GM21526 (cell line): Measurements from ENCODE around the gene ZDHHC6.
"Not testable (repeated sequence)": the region's sequence is repeated elsewhere in the genome, so short reads cannot be mapped to it uniquely, and the experiment has no call there.

ENCODE experiments used
- ATAC-seq: cut with Tn5 transposase; IDR thresholded peaks from one replicate; pipeline ENCODE4 v1.9.1; 2021; ENCODE audit warnings: moderate library complexity; ENCODE audit not compliant: unreplicated experiment, low FRiP score

ZDHHC6 gene

DNA sequence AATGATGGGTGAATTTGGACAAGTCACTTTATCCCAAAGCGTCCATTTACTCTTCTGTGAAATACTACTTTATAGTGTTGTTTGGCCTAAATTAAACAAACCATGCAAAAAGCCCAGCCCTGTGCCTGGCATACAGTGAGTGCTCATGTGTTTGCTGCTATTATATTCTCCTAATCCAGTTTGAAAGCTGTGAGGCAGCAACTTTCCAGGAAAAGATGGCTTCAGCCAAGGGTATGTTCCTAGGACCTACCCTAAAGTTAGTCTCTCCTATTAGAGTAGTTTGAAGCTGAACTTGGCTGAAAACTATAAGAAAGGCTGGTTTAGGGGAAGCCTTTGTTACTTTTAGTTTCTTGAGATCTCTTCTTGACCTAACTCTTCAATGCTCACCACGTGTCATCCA is 52.9 kb downstream of the ZDHHC6 start:
- no peak for ATAC-seq

- no peak for ATAC-seq
Measured at GRCh38 chr10:112393341-112393740, 53.4 kb downstream of the ZDHHC6 start.

DNA sequence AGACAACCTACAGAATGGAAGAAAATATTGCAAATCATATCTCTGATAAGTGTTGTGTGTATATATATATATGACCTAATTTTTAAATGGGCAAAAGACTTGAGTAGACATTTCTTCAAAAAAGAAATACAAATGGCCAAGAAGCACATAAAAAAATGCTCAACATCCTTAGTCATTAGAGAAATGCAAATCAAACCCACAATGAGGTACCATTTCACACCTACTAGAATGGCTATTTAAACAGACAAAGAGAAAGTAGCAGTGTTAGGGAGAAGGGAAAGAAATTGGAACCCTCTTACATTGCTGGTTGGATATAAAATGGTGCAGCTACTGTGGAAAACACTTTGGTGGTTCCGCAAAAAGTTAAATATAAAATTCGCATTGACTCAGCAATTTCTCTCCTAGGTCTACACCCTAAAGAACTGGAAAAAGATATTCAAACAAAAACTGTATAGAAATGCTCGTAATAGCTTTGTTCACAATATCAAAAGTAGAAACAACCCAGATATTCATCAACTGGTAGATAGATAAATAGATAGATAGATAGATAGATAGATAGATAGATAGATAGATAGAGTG is 56.5 kb downstream of the ZDHHC6 start:
- ATAC-seq, result no peak

- peak; percentile 68 for ATAC-seq
Measured at GRCh38 chr10:112389271-112389822, 57.4 kb downstream of the ZDHHC6 start.

GRCh38 chr10:112388548-112388947 is 58.2 kb downstream of the ZDHHC6 start:
- no peak for ATAC-seq

DNA sequence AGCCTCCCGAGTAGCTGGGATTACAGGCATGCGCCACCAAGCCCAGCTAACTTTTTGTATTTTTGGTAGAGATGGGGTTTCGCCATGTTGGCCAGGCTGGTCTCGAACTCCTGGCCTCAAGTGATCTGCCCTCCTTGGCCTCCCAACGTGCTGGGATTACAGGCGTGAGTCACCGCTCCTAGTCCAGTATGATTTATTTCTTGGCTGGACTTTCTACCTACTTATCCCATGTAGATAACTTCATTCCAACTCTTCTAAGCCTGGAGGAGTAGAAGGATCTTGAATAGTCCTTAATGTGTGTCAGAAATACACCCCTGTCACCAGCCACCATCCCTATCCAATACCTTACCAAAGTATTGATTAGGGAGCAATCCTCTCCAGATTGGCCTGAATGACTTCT is 58.7 kb downstream of the ZDHHC6 start:
- not testable (repeated sequence) for ATAC-seq

- ATAC-seq, result no peak
Measured at GRCh38 chr10:112385201-112385600, 61.5 kb downstream of the ZDHHC6 start.

DNA sequence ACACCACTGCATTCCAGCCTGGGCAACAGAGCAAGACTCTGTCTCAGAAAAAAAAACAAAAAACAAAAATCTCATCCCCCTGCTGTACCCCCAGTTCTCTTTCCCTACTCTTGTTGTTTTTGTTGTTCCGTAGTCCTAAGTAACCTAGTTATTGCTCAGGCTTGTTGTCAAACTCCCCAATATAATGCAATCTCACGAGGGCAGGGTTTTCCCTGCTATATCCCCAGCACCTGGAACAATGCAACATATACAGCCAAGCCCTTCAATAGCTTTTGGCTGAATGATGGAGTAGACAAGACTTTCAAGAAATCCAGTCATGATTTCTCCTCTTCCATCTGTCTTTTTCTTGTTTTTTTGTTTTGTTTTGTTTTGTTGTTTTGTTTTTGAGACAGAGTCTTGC is 62.6 kb downstream of the ZDHHC6 start:
- no peak for ATAC-seq

GRCh38 chr10:112383325-112383724 is 63.4 kb downstream of the ZDHHC6 start:
- ATAC-seq, result no peak

GRCh38 chr10:112382515-112383235 is 64.0 kb downstream of the ZDHHC6 start:
- ATAC-seq, result no peak
